Measurements from ENCODE around the gene TCOF1. TPM values are rescaled to one million over a fixed set of nuclear protein-coding genes. Genes with fewer than 3 reads are reported as not detected.
A peak's percentile ranks its signal among the peaks of the same experiment; 100 is the strongest.

TCOF1 gene
- total and polyA plus RNA-seq, 12 donors: 12.6 to 30.3 (median 20.8) TPM

DNA sequence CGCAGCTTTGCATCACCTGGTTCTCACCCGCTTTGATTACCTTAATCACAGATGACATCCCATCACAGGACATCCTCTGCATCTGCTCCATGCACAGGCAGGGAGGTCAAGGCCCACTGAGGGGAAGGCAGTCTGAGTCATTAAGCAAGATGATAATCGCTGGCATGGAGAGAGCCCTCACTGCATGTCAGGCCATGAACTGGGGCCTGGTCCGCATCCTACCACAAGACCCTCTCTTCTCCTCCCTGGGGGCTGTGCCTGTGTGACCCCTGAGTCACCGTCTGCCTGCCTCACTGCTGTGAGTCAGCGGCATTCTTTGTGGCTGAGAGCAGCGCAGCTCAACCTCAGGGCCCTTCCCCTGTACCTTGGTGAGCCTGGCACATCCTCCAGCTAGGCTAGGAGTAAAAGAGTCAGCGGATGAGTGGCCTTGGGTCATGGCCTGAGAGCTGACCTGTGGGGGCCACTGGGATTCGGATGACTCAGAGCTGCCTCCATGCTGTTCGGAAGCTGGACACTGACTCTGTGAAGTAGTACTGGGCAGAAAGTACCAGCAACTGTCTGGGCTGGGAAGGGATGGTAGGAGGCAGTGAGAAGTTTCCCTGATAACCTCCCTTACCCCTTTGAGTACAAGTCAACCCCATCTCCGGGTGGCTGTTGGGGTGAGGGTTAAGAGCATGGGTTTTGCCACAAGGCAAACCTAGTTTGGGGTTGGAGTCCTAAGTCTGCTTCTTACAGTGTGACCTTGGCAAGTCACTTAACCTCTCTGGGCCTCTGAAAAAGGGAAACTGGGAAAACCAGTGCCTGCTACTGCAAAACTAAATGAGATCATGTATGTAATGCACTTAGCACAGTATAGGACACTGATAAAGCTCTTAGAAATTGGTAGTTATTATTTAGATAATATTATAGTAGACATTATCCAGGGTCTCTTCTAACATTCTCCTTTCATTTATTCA is 40.2 kb upstream of the TCOF1 start:
- TF ChIP-seq, protein P1, sequence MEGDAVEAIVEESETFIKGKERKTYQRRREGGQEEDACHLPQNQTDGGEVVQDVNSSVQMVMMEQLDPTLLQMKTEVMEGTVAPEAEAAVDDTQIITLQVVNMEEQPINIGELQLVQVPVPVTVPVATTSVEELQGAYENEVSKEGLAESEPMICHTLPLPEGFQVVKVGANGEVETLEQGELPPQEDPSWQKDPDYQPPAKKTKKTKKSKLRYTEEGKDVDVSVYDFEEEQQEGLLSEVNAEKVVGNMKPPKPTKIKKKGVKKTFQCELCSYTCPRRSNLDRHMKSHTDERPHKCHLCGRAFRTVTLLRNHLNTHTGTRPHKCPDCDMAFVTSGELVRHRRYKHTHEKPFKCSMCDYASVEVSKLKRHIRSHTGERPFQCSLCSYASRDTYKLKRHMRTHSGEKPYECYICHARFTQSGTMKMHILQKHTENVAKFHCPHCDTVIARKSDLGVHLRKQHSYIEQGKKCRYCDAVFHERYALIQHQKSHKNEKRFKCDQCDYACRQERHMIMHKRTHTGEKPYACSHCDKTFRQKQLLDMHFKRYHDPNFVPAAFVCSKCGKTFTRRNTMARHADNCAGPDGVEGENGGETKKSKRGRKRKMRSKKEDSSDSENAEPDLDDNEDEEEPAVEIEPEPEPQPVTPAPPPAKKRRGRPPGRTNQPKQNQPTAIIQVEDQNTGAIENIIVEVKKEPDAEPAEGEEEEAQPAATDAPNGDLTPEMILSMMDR (IDR thresholded peaks at IDR 0.05): no peak
- TF ChIP-seq POLR2A (IDR thresholded peaks at IDR 0.05): no peak
- WGBS, 4 donors: 37 to 46% (median 42%) methylated on average over 4 to 11 of the region's 11 CpGs
- H3K36me3 ChIP-seq (replicated peaks in 1 of 2): no peaks in the 10 kb centered on the region
- peak overlapping the region in 4 of 5 donors; percentile 55 to 88 (median 74) for H3K27ac ChIP-seq
- peaks cover 8 to 26% of the 10 kb centered on the region in 2 donors for H3K4me1 ChIP-seq (replicated peaks in 1 of 2)
- H3K9me3 ChIP-seq (replicated peaks in 1 of 3): no peaks in the 10 kb centered on the region
- peak; percentile 75 to 95 (median 89) for DNase-seq
- H3K4me3 ChIP-seq: no peak overlapping the region
- no peaks in the 10 kb centered on the region for H3K27me3 ChIP-seq
- intact Hi-C loops (cut with DNase I): no loop called here

DNA sequence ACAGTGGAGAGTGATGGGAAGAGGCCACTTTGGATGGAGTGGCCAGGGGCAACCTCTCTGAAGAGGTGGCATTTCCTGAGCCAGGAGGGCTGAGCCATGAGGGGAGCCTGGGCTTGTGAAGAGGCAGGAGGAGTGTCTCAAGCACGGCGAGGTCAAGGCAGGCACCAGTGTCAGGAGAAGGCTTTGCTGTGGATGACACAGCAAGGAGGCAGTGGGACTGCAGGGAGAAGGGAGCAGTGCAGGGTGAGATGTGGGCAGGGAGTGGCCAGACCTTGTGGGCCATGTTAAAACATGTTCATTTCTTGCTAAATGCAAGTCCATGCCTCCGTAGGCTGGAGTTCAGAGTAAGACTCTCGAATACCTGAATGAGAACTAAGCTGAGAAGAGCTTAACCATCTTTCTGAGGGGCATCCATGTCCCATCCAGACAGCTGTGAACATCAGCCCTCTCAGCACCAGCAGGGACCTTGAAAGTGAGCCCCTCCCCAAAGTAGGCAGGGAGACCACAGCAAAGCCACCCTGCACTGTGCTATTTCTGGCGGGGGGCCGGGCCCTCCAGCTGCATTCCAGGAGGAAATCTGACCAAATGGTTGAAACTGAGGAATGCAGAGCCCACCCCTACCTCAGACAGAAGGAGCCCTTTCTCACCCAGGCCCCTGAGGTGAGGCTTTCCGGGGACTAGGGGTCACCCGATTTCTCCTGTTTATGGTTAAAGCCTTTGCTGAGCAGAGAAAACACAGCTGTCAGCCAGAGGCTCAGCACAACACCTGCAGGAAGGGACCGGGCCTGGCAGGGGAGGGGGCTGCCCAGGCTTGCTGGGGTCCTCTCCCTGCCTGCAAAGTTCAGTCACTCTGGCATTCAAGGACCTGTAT is 38.6 kb upstream of the TCOF1 start:
- WGBS, 4 donors: 71 to 81% (median 74%) methylated on average over 7 to 9 of the region's 9 CpGs
- no peak overlapping the region for H3K4me3 ChIP-seq
- peaks cover 8 to 26% of the 10 kb centered on the region in 2 donors for H3K4me1 ChIP-seq (replicated peaks in 1 of 2)
- no peaks in the 10 kb centered on the region for H3K9me3 ChIP-seq (replicated peaks in 1 of 3)
- intact Hi-C loops (cut with DNase I): no loop called here
- H3K27ac ChIP-seq: peak overlapping the region in 1 of 5 donors; percentile 88
- H3K36me3 ChIP-seq (replicated peaks in 1 of 2): no peaks in the 10 kb centered on the region
- no peak for TF ChIP-seq POLR2A (IDR thresholded peaks at IDR 0.05)
- TF ChIP-seq, protein P1 (IDR thresholded peaks at IDR 0.05): no peak
- DNase-seq: no peak
- H3K27me3 ChIP-seq: no peaks in the 10 kb centered on the region

DNA sequence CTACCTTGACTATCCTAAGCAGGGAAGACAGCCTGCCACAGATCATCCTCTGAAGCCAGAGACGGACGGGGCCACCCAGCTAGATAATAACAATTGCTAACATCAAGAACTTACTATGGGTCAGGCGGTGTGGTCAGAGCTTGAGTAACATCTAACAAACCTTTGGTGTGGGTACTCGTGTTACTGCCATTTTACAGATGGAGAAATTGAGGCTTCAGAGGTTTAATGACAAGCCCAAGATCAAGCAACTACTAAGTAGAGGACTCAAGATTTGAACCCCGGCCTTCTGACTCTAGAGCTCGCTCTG is 38.1 kb upstream of the TCOF1 start:
- Histone ChIP-seq H3K9me3 (replicated peaks in 1 of 3) (no peaks in the 10 kb centered on the region), H3K27ac (peak overlapping the region in 1 of 5 donors; percentile 43), H3K4me1 (replicated peaks in 1 of 2) (peaks cover 8 to 26% of the 10 kb centered on the region in 2 donors), H3K27me3 (no peaks in the 10 kb centered on the region), H3K4me3 (no peak overlapping the region), H3K36me3 (replicated peaks in 1 of 2) (no peaks in the 10 kb centered on the region)
- no peak for DNase-seq
- 85 to 96% (median 91%) methylated on average over 5 to 6 of the region's 6 CpGs for WGBS, 4 donors
- TF ChIP-seq POLR2A (IDR thresholded peaks at IDR 0.05): no peak
- TF ChIP-seq, protein P1 (IDR thresholded peaks at IDR 0.05): no peak
- intact Hi-C loops (cut with DNase I): no loop called here

DNA sequence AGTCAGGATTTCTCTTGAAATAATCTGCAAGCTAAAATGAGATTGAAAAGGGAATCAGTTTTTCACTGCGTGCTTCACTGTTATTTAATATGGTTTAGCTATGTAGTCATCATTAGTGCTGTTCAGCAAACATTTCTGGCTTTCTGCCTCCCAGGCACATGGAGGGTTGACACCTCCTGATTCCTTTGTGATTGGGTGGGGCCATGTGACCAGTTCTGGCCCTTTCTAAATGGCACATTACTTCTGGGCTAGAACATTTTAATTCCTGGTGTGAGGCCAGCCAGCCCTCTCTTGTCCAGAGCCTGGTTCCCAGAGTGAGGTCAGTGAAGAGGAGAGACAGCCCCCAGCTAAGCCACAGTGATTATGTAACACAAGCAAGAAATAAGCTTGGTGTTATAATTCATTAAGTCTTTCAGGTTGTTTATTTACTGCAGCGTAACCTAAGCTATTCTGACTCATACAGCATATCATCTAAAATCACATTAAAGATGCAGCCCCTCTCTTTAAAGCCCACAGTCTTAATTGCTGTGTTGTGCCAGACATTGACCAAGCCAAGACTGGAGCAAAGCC is 37.4 kb upstream of the TCOF1 start:
- DNase-seq: peak; percentile 28 to 85 (median 54)
- Histone ChIP-seq H3K4me1 (replicated peaks in 1 of 2) (peaks cover 8 to 26% of the 10 kb centered on the region in 2 donors), H3K36me3 (replicated peaks in 1 of 2) (no peaks in the 10 kb centered on the region), H3K27ac (peak overlapping the region in 1 of 5 donors; percentile 43), H3K27me3 (no peaks in the 10 kb centered on the region), H3K9me3 (replicated peaks in 1 of 3) (no peaks in the 10 kb centered on the region), H3K4me3 (no peak overlapping the region)
- TF ChIP-seq POLR2A (IDR thresholded peaks at IDR 0.05): no peak
- TF ChIP-seq, protein P1 (IDR thresholded peaks at IDR 0.05): no peak
- WGBS, 4 donors: 61 to 72% (median 62%) methylated on average over 2 of the region's 2 CpGs
- intact Hi-C loops (cut with DNase I): no loop called here
